ENCODE results near the gene KRTAP5-1.

GRCh38 chr11:1570531-1570895 lies 14.6 kb downstream of the KRTAP5-1 start:
- TF ChIP-seq, protein P1, sequence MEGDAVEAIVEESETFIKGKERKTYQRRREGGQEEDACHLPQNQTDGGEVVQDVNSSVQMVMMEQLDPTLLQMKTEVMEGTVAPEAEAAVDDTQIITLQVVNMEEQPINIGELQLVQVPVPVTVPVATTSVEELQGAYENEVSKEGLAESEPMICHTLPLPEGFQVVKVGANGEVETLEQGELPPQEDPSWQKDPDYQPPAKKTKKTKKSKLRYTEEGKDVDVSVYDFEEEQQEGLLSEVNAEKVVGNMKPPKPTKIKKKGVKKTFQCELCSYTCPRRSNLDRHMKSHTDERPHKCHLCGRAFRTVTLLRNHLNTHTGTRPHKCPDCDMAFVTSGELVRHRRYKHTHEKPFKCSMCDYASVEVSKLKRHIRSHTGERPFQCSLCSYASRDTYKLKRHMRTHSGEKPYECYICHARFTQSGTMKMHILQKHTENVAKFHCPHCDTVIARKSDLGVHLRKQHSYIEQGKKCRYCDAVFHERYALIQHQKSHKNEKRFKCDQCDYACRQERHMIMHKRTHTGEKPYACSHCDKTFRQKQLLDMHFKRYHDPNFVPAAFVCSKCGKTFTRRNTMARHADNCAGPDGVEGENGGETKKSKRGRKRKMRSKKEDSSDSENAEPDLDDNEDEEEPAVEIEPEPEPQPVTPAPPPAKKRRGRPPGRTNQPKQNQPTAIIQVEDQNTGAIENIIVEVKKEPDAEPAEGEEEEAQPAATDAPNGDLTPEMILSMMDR (IDR thresholded peaks at IDR 0.05) = no peak
- TF ChIP-seq POLR2AphosphoS5 (IDR thresholded peaks at IDR 0.05; ENCODE audit: low read depth, low read length) = no peak
- TF ChIP-seq EZH2phosphoT487 (IDR thresholded peaks at IDR 0.05; ENCODE audit: borderline replicate concordance, low read depth) = no peak
- no peak for TF ChIP-seq RAD21 (IDR thresholded peaks at IDR 0.05; ENCODE audit: low read length)

Measured in SK-N-SH (cell line).